Common myeloid progenitor, CD34-positive (primary cell): Measurements from ENCODE around the gene RASAL1. TPM values are rescaled to one million over a fixed set of nuclear protein-coding genes. Genes with fewer than 3 reads are reported as not detected.
A peak's percentile ranks its signal among the peaks of the same experiment; 100 is the strongest.

ENCODE experiments used
- CTCF ChIA-PET: fragments of 350-600 bp; sonication (Branson Sonifier 250); formaldehyde crosslinking; loops from one replicate; lab custom pipeline; 2021; ENCODE audit warnings: antibody characterized with exemption; lab: Charles Lee
- POLR2A ChIA-PET: fragments of 350-600 bp; sonication (Branson Sonifier 250); formaldehyde crosslinking; loops from one replicate; lab custom pipeline; 2021; ENCODE audit warnings: antibody characterized with exemption; lab: Charles Lee
- DNase-seq, 3 donors: peaks; one replicate each; pipeline versions ENCODE4 v3.0.0 to v3.0.0-alpha.2; 2013
- H3K27ac ChIP-seq, 2 experiments: 1 replicate in 1 of 2; 2 replicates in 1 of 2; pipeline ENCODE4 v1.7.0; 2013; ENCODE audit warnings: inconsistent platforms in 2 of 2, low read length in 2 of 2, mild to moderate bottlenecking in 2 of 2, low read depth in 1 of 2, moderate library complexity in 1 of 2; ENCODE audit not compliant: severe bottlenecking in 2 of 2, insufficient read depth in 1 of 2, poor library complexity in 1 of 2
- H3K27me3 ChIP-seq, 5 experiments: replicated peaks in 2 of 5; 1 replicate in 3 of 5; 2 replicates in 2 of 5; pipeline versions ENCODE4 v1.6.1 to v1.7.0; 2013; ENCODE audit warnings: low read length in 4 of 5, mild to moderate bottlenecking in 2 of 5, moderate library complexity in 2 of 5, inconsistent platforms in 1 of 5; ENCODE audit not compliant: insufficient read depth in 5 of 5, control insufficient read depth in 4 of 5
- H3K36me3 ChIP-seq, 4 experiments: 1 replicate in 2 of 4; 2 replicates in 2 of 4; pipeline versions ENCODE4 v1.6.1 to v1.7.0; 2013; ENCODE audit warnings: low read length in 3 of 4, control low read depth in 1 of 4, mild to moderate bottlenecking in 1 of 4; ENCODE audit not compliant: control insufficient read depth in 4 of 4, insufficient read depth in 4 of 4
- H3K4me1 ChIP-seq, 4 experiments: 1 replicate in 3 of 4; 2 replicates in 1 of 4; pipeline versions ENCODE4 v1.6.1 to v1.7.1; 2013; ENCODE audit warnings: low read length in 3 of 4, mild to moderate bottlenecking in 3 of 4, control low read depth in 1 of 4, inconsistent platforms in 1 of 4, moderate library complexity in 1 of 4; ENCODE audit not compliant: control insufficient read depth in 4 of 4, insufficient read depth in 4 of 4; ENCODE audit errors: control extremely low read depth in 1 of 4
- H3K4me3 ChIP-seq, 7 experiments: 1 replicate in 4 of 7; 2 replicates in 3 of 7; pipeline versions ENCODE4 v1.5.1 to v1.7.0; 2013; ENCODE audit warnings: mild to moderate bottlenecking in 7 of 7, low read length in 6 of 7, moderate library complexity in 6 of 7, inconsistent platforms in 2 of 7, low read depth in 2 of 7, control low read depth in 1 of 7; ENCODE audit not compliant: insufficient read depth in 4 of 7, control insufficient read depth in 1 of 7; ENCODE audit errors: extremely low read depth in 1 of 7
- H3K9me3 ChIP-seq, 5 experiments: 1 replicate in 4 of 5; 2 replicates in 1 of 5; pipeline versions ENCODE4 v1.6.1 to v1.7.1; 2013; ENCODE audit warnings: low read length in 4 of 5, mild to moderate bottlenecking in 2 of 5, inconsistent platforms in 1 of 5, low read depth in 1 of 5, moderate library complexity in 1 of 5; ENCODE audit not compliant: control insufficient read depth in 4 of 5, insufficient read depth in 2 of 5; ENCODE audit errors: control extremely low read depth in 1 of 5
- WGBS: methylation state at CpG from one replicate; pipeline ENCODE4 v1.1.5; 2013; ENCODE audit not compliant: insufficient coverage; 5-methylcytosine and 5-hydroxymethylcytosine counted together
- polyA plus RNA-seq: library from polyadenylated mRNA; unstranded; fragments of 120-200 nt; gene quantifications from one replicate; pipeline ENCODE4 v1.2.1, GENCODE V29; 2013

RASAL1 gene, protein sequence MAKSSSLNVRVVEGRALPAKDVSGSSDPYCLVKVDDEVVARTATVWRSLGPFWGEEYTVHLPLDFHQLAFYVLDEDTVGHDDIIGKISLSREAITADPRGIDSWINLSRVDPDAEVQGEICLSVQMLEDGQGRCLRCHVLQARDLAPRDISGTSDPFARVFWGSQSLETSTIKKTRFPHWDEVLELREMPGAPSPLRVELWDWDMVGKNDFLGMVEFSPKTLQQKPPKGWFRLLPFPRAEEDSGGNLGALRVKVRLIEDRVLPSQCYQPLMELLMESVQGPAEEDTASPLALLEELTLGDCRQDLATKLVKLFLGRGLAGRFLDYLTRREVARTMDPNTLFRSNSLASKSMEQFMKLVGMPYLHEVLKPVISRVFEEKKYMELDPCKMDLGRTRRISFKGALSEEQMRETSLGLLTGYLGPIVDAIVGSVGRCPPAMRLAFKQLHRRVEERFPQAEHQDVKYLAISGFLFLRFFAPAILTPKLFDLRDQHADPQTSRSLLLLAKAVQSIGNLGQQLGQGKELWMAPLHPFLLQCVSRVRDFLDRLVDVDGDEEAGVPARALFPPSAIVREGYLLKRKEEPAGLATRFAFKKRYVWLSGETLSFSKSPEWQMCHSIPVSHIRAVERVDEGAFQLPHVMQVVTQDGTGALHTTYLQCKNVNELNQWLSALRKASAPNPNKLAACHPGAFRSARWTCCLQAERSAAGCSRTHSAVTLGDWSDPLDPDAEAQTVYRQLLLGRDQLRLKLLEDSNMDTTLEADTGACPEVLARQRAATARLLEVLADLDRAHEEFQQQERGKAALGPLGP
- 0.09 TPM for polyA plus RNA-seq

DNA sequence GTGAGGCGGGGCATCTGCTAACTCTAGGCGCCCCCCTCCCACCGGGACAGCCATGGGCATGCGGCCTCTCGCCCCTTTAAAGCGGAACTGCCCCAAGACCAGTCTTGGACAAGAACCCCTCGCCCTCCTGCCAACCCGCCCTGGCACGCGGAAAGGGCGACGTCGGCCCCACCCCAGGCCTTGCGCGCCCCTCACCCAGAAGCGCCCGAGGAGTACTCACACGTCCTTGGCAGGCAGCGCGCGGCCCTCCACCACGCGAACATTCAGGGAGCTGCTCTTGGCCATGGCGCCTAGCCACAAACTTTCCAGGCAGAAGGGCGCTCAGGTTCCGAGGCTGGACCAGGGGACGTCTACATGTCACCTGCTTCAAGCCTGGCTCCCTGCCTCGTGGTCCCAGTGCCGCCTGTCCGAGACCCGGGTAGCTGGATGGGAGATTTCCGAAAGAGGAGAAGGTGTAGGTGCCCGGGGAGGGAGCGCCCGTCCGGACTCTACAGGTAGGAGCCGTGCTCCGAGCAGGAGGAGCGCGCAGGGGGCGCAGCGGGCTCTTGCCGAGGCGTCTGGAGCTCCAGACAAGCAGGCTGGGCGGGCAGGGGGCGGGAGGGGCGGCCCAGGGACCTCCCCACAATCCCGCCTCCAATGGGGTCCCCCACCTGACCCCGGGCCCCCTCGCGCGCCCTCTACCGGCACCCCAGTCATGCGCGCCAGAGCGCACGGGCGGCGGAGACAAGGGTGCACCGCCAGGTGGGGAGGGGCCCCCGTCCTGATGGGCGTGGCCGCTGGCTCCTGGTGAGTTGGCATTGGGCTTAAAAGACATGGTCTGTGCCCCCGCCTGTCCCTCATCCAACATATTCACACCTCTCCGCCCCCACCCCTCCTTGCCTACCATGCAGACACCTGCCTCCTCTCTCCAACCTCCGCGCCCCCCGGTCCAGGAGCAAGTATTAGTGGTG, at the start of gene RASAL1:
Gene RASAL1 (minus strand): TSS at position 584 of the 950 bp plus-strand sequence. CDS start 299 bp downstream, at position 285.
- CTCF ChIA-PET, result interaction anchor here (0.6 to 11.0 kb wide), 7 partner anchors 15 to 87 kb away, joined by 3 to 149 read pairs (median 14); partner anchors contain the start of gene CFAP73
- Histone ChIP-seq H3K4me1 (peaks cover 3 to 27% (median 19%) of the 10 kb centered on the region in 4 experiments), H3K4me3 (peak within 1 kb of the TSS; percentile 17 to 74 (median 53)), H3K36me3 (no peaks in the 10 kb centered on the region), H3K27ac (no peak within 1 kb of the TSS), H3K27me3 (peaks cover 0 to 10% (median 2%) of the 10 kb centered on the region in 5 experiments), H3K9me3 (no peaks in the 10 kb centered on the region)
- WGBS, result 8% methylated on average over 50 of the region's 68 CpGs
- POLR2A ChIA-PET, result no interaction called here
- DNase-seq, result peak; percentile 81 to 88 (median 85)

DNA sequence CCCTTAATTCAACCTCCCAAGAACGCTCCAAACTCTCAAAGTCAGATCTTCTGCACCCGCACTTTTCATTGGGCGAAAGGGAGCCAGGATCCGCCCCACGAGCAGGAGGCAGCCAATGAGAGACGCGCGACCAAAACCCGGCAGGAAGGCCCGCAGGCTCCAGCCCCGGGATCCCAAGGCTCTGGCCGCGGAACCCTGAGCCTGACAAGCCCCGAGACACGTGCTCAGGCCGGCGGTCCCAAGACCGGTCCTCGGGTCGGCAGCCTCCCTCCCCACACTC, 49.3 kb upstream of the RASAL1 start:
- WGBS, result 0% methylated on average over 18 of the region's 20 CpGs
- POLR2A ChIA-PET, result interaction anchor here (0.7 to 1.3 kb wide), 3 partner anchors 24 to 48 kb away, joined by 3 read pairs; no protein-coding TSS in a partner anchor

DNA sequence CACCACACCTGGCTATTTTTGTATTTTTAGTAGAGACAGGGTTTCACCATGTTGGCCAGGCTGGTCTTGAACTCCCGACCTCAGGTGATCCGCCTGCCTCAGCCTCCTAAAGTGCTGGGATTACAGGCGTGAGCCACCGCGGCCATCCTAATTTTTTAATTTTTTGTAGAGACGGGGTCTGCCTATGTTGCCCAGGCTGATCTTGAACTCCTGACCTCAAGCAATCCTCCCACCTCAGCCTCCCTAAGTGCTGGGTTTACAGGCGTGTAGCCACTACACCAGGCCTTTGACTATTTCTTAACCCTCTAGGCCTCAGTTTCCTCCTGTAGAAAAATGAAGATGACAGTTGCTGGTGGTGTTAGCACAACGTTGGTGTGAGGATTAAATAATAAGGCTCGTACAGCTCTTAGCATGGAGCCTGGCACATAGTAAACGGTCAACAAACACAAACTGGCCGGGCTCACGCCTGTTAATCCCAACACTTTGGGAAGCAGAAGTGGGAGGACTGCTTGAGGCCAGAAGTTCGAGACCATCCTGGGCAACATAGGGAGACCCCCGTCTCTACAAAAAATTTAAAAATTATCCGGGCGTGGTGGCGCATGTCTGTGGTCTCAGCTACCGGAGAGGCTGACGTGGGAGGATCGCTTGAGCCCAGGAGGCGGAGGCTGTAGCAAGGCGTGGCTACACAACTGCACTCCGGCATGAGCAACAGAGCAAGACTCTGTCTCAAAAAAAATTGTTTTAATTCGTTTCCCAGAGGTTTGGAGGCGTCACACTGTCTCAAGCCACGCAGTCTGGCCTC, 48.7 kb upstream of the RASAL1 start:
- WGBS, result 37% methylated on average over 24 of the region's 26 CpGs
- no peak for DNase-seq
- Histone ChIP-seq H3K4me1 (peaks cover 0 to 26% (median 22%) of the 10 kb centered on the region in 4 experiments), H3K4me3 (peak overlapping the region; percentile 74 to 90 (median 85)), H3K27ac (peak overlapping the region; percentile 40 to 97), H3K9me3 (no peaks in the 10 kb centered on the region), H3K27me3 (no peaks in the 10 kb centered on the region), H3K36me3 (peaks cover 5 to 50% (median 19%) of the 10 kb centered on the region in 4 experiments)
- ChIA-PET POLR2A (interaction anchor here (1.1 kb wide), 1 partner anchor 24 kb away, joined by 3 read pairs; no protein-coding TSS in a partner anchor), CTCF (interaction anchor here (1.2 to 3.0 kb wide), 2 partner anchors 10 to 30 kb away, joined by 4 to 17 read pairs; no protein-coding TSS in a partner anchor)

More for the DNA sequence above, 49.3 kb upstream of the RASAL1 start:
- Histone ChIP-seq H3K9me3 (no peaks in the 10 kb centered on the region), H3K27me3 (no peaks in the 10 kb centered on the region), H3K36me3 (peaks cover 5 to 48% (median 14%) of the 10 kb centered on the region in 4 experiments), H3K4me3 (peak overlapping the region; percentile 74 to 90 (median 85)), H3K4me1 (peaks cover 0 to 26% (median 22%) of the 10 kb centered on the region in 4 experiments), H3K27ac (peak overlapping the region; percentile 96 to 97)
- peak; percentile 90 to 94 (median 94) for DNase-seq
- CTCF ChIA-PET, result interaction anchor here (1.2 to 3.5 kb wide), 3 partner anchors 10 to 51 kb away, joined by 4 to 17 read pairs (median 12); no protein-coding TSS in a partner anchor

DNA sequence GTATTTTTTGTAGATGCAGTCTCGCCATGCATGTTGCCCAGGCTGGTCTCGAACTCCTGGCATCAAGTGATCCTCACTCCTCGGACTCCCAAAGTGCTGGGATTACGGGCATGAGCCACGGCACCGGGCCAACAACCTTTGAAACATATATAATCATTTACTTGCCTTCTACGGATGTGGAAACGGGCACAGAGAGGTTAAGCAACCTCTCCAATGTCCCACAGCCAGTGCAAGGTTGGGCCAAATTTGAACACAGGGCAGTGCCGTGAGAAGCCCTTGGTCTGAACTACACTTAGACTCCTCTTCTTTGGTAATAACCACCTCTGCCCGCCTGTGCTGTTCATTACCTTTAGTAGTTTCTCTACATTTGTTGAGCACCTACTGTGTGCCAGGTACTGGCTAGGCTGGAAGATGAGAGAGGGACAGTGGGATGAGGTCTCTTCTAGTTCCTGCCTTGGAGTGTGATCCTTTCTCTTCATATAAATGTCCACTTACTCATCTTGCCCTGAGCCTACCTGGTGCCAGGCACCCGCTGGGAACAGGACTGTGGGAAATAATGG, 47.5 kb upstream of the RASAL1 start:
- no peaks in the 10 kb centered on the region for H3K27me3 ChIP-seq
- WGBS, result 98% methylated on average over 6 of the region's 11 CpGs
- H3K27ac ChIP-seq, result no peak overlapping the region
- H3K4me1 ChIP-seq, result peaks cover 0 to 26% (median 22%) of the 10 kb centered on the region in 4 experiments
- H3K4me3 ChIP-seq, result no peak overlapping the region
- POLR2A ChIA-PET, result interaction anchor here (0.6 kb wide), 1 partner anchor 176 kb away, joined by 5 read pairs; no protein-coding TSS in a partner anchor
- peaks cover 10 to 52% (median 27%) of the 10 kb centered on the region in 4 experiments for H3K36me3 ChIP-seq
- CTCF ChIA-PET, result interaction anchor here (0.9 to 3.0 kb wide), 2 partner anchors 8 to 17 kb away, joined by 3 to 17 read pairs; no protein-coding TSS in a partner anchor
- H3K9me3 ChIP-seq, result no peaks in the 10 kb centered on the region
- DNase-seq, result no peak

DNA sequence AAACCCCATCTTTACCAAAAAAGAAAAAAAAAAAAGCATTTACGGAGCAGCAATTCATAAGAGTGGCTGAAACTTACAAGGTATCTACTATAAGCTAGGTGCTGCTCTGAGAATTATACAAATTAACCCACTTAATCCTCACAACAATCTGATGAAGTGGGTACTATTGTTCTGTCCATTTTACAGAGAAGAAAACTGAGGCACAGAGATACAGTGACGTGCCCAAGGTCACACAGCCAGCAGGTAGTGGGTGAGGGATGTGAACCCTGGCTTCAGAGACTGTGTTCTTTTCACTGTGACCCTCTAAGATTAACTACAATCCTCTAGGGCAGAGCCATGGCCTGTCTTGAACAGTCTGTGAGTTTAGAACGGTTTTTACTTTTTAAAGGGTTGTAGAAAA, 46.4 kb upstream of the RASAL1 start:
- ChIA-PET POLR2A (no interaction called here), CTCF (interaction anchor here (1.0 kb wide), 1 partner anchor 11 kb away, joined by 5 read pairs; no protein-coding TSS in a partner anchor)
- Histone ChIP-seq H3K27ac (no peak overlapping the region), H3K4me1 (peaks cover 0 to 23% (median 21%) of the 10 kb centered on the region in 4 experiments), H3K4me3 (no peak overlapping the region), H3K9me3 (peaks cover 0 to 8% (median 6%) of the 10 kb centered on the region in 5 experiments), H3K27me3 (no peaks in the 10 kb centered on the region), H3K36me3 (peaks cover 17 to 59% (median 39%) of the 10 kb centered on the region in 4 experiments)
- WGBS, result 100% methylated on average over 1 of the region's 3 CpGs
- no peak for DNase-seq
